GM19035 (cell line): ENCODE data around the gene COX6B1.
A peak's percentile ranks its signal among the peaks of the same experiment; 100 is the strongest.
"Not testable (repeated sequence)": the region's sequence is repeated elsewhere in the genome, so short reads cannot be mapped to it uniquely, and the experiment has no call there.

Experiments used
- ATAC-seq: cut with Tn5 transposase; IDR thresholded peaks from one replicate; pipeline ENCODE4 v1.9.1; 2021; ENCODE audit not compliant: unreplicated experiment

COX6B1 gene

GRCh38 chr19:35633727-35634440 lies 14.2 kb upstream of the COX6B1 start:
- ATAC-seq, result no peak

GRCh38 chr19:35636651-35637050 lies 11.5 kb upstream of the COX6B1 start:
- no peak for ATAC-seq

GRCh38 chr19:35637165-35637564 lies 11.0 kb upstream of the COX6B1 start:
- no peak for ATAC-seq

GRCh38 chr19:35639321-35639639 lies 8.8 kb upstream of the COX6B1 start:
- ATAC-seq, result no peak

GRCh38 chr19:35639863-35640262 lies 8.3 kb upstream of the COX6B1 start:
- no peak for ATAC-seq

GRCh38 chr19:35641515-35642151 lies 6.5 kb upstream of the COX6B1 start, which contains the start of gene ETV2:
Gene ETV2, plus strand, starts transcription at chr19:35641745. Its CDS starts 716 bp downstream, at chr19:35642461.
- ATAC-seq, result no peak

- no peak for ATAC-seq
These were observed 5.8 kb upstream of the COX6B1 start for GRCh38 chr19:35642312-35642711.

GRCh38 chr19:35642798-35643254 lies 5.3 kb upstream of the COX6B1 start:
- ATAC-seq, result no peak

- ATAC-seq, result peak; percentile 38
These were observed 4.6 kb upstream of the COX6B1 start for GRCh38 chr19:35643255-35644205.

GRCh38 chr19:35644206-35644986 lies 3.7 kb upstream of the COX6B1 start:
- peak; percentile 64 for ATAC-seq

- no peak for ATAC-seq
These were observed 3.0 kb upstream of the COX6B1 start for GRCh38 chr19:35644987-35645679.

- no peak for ATAC-seq
These were observed 2.2 kb upstream of the COX6B1 start for GRCh38 chr19:35645680-35646511.

- ATAC-seq, result no peak
These were observed 2.5 kb downstream of the COX6B1 start for GRCh38 chr19:35650581-35650980.

GRCh38 chr19:35654828-35655227 lies 6.7 kb downstream of the COX6B1 start:
- not testable (repeated sequence) for ATAC-seq

- ATAC-seq, result no peak
These were observed 7.5 kb downstream of the COX6B1 start for GRCh38 chr19:35655600-35655999.

GRCh38 chr19:35656700-35657099 lies 8.6 kb downstream of the COX6B1 start:
- ATAC-seq, result no peak

GRCh38 chr19:35657904-35658700 lies 10.0 kb downstream of the COX6B1 start:
- ATAC-seq, result no peak

GRCh38 chr19:35661995-35662340 lies 13.8 kb downstream of the COX6B1 start:
- ATAC-seq, result no peak

- no peak for ATAC-seq
These were observed 15.9 kb downstream of the COX6B1 start for GRCh38 chr19:35663981-35664380.
